GM12892 (cell line): ENCODE results near the gene SDHAF2.

ENCODE experiments used
- DNase-seq: peaks from one replicate; pipeline ENCODE4 v3.0.0; 2011; ENCODE audit not compliant: insufficient read length
- FAIRE-seq: peaks from 2 replicates; lab custom pipeline; 2011; peaks lifted over from hg19 to GRCh38; lab: Jason Lieb, UNC
- POLR2A ChIP-seq: IDR thresholded peaks from 2 replicates; pipeline ENCODE4 v1.6.1; 2011; ENCODE audit warnings: low read depth, low read length, control low read depth
- POLR2AphosphoS5 ChIP-seq: IDR thresholded peaks from 2 replicates; pipeline ENCODE4 v1.6.1; 2011; ENCODE audit warnings: low read depth, low read length, control low read depth
- TAF1 ChIP-seq: IDR thresholded peaks from 2 replicates; pipeline ENCODE4 v1.6.1; 2011; ENCODE audit warnings: low read depth, mild to moderate bottlenecking, control low read depth, low read length, borderline replicate concordance

SDHAF2 gene

GRCh38 chr11:61481806-61482205 lies 51.9 kb downstream of the SDHAF2 start:
- no peak for DNase-seq
- FAIRE-seq: no peak
- TF ChIP-seq POLR2AphosphoS5 (no peak), TAF1 (no peak), POLR2A (no peak)

GRCh38 chr11:61482513-61482912 lies 52.6 kb downstream of the SDHAF2 start:
- TF ChIP-seq POLR2AphosphoS5 (no peak), POLR2A (no peak), TAF1 (no peak)
- FAIRE-seq (peak; percentile 51), DNase-seq (no peak)

- FAIRE-seq (no peak), DNase-seq (no peak)
- TF ChIP-seq TAF1 (no peak), POLR2A (no peak), POLR2AphosphoS5 (no peak)
Observed at GRCh38 chr11:61484541-61484940, 54.6 kb downstream of the SDHAF2 start.

- FAIRE-seq (no peak), DNase-seq (no peak)
- TF ChIP-seq POLR2A: no peak
- no peak for TF ChIP-seq POLR2AphosphoS5
- TF ChIP-seq TAF1: no peak
Observed at GRCh38 chr11:61485080-61485479, 55.2 kb downstream of the SDHAF2 start.

- TF ChIP-seq POLR2AphosphoS5: no peak
- TF ChIP-seq POLR2A: no peak
- no peak for TF ChIP-seq TAF1
- FAIRE-seq (no peak), DNase-seq (no peak)
Observed at GRCh38 chr11:61486011-61486620, 56.2 kb downstream of the SDHAF2 start.

- DNase-seq: no peak
- TF ChIP-seq TAF1 (no peak), POLR2A (no peak), POLR2AphosphoS5 (no peak)
- no peak for FAIRE-seq
Observed at GRCh38 chr11:61486779-61487178, 56.9 kb downstream of the SDHAF2 start.

- TF ChIP-seq TAF1 (no peak), POLR2AphosphoS5 (no peak), POLR2A (no peak)
- FAIRE-seq: no peak
- DNase-seq: no peak
Observed at GRCh38 chr11:61487342-61488025, 57.6 kb downstream of the SDHAF2 start.

GRCh38 chr11:61488651-61489291 lies 58.8 kb downstream of the SDHAF2 start:
- DNase-seq: no peak
- no peak for FAIRE-seq
- TF ChIP-seq POLR2AphosphoS5 (no peak), TAF1 (no peak), POLR2A (no peak)

- TF ChIP-seq POLR2AphosphoS5: no peak
- no peak for TF ChIP-seq TAF1
- no peak for TF ChIP-seq POLR2A
- FAIRE-seq (no peak), DNase-seq (no peak)
Observed at GRCh38 chr11:61489833-61490721, 60.2 kb downstream of the SDHAF2 start.

GRCh38 chr11:61491736-61492395 lies 61.9 kb downstream of the SDHAF2 start:
- FAIRE-seq: no peak
- TF ChIP-seq POLR2A (no peak), POLR2AphosphoS5 (no peak), TAF1 (no peak)
- DNase-seq: no peak

GRCh38 chr11:61494381-61494961 lies 64.5 kb downstream of the SDHAF2 start:
- TF ChIP-seq POLR2A: no peak
- no peak for TF ChIP-seq TAF1
- TF ChIP-seq POLR2AphosphoS5: no peak
- DNase-seq (no peak), FAIRE-seq (no peak)
